ENCODE data around the gene SENP1. TPM values are rescaled to one million over a fixed set of nuclear protein-coding genes. Genes with fewer than 3 reads are reported as not detected.

The SENP1 gene
- total and polyA plus RNA-seq, 11 donors = 2.1 to 13.6 (median 8.6) TPM

DNA sequence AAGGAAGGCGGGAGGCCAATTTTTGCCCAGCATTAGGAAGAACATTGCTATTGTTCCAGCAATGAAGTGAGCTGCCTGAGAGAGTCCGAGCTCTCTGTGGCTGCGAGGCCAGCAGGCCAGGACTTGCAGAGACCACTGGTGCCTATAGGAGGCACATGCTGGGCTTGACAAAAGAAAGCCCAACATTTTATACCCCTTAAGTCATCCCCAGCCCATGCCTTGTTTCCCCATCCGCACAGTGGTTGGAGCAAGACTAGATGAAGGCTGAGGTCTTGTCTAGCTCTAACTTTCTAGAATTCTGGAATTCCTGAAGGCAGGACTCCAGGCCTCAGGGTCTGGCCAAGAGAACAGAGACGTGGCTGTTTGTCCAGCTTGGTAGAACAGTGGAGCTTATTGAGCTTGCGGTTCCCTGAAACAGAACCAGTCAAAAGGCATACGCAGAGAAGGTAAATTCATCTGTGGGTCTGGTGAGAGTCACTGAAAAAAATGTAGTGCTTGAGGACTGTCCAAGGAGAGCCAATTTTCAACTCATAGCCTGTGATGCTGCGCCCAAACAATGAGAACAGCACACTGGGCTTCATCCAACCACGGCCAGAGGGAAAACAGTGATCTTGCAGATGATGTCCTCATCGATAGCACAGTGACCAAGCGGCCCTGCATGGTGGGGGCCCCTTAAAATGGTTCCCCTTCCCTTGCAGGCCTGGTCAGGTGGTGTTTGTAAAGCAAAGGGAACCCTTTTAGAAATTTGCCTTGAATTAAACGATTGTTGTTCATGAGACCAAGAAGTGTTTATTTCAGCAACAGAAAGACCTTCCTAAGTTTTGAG is 74.5 kb downstream of the SENP1 start:
- intact Hi-C loops (cut with DNase I) = no loop called here
- no peak for DNase-seq
- no peak overlapping the region for H3K27ac ChIP-seq
- ATAC-seq = no peak
- no peak overlapping the region for H3K4me3 ChIP-seq
- peaks cover 0 to 9% (median 0%) of the 10 kb centered on the region in 9 donors for H3K27me3 ChIP-seq
- WGBS, 4 donors = 90 to 91% (median 91%) methylated on average over 12 of the region's 12 CpGs
- no peaks in the 10 kb centered on the region for H3K9me3 ChIP-seq
- H3K4me1 ChIP-seq = peaks cover 0 to 12% (median 0%) of the 10 kb centered on the region in 12 donors
- TF ChIP-seq, protein P1, sequence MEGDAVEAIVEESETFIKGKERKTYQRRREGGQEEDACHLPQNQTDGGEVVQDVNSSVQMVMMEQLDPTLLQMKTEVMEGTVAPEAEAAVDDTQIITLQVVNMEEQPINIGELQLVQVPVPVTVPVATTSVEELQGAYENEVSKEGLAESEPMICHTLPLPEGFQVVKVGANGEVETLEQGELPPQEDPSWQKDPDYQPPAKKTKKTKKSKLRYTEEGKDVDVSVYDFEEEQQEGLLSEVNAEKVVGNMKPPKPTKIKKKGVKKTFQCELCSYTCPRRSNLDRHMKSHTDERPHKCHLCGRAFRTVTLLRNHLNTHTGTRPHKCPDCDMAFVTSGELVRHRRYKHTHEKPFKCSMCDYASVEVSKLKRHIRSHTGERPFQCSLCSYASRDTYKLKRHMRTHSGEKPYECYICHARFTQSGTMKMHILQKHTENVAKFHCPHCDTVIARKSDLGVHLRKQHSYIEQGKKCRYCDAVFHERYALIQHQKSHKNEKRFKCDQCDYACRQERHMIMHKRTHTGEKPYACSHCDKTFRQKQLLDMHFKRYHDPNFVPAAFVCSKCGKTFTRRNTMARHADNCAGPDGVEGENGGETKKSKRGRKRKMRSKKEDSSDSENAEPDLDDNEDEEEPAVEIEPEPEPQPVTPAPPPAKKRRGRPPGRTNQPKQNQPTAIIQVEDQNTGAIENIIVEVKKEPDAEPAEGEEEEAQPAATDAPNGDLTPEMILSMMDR (IDR thresholded peaks at IDR 0.05) = no peak
- TF ChIP-seq POLR2A (IDR thresholded peaks at IDR 0.05) = no peak
- no peaks in the 10 kb centered on the region for H3K36me3 ChIP-seq

DNA sequence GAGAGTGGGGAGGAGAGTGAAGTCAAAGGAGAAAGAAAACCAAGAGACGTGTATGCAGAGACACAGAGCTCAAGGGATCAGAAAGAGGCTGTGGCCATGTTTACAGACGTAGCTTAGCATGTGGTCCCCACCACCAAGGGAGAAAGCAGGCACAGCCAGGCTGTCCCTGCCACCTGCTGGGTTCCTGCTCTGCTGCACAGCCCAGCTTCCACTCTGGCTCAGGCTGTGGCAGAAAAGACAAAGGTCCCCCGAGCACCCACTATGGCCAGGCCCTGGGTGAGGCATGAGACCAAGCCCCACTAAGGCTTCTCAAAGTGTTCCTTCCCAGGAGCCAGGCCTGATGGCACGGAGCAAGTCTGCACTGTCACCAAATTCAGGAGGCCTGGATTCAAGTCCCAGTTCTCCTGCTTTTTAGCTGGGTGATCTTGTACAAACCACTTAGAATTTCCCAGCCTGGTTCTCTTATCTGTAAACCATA is 75.7 kb downstream of the SENP1 start:
- H3K4me1 ChIP-seq = peaks cover 0 to 12% (median 0%) of the 10 kb centered on the region in 12 donors
- ATAC-seq (peak in 2 of 4 donors; percentile 13 to 38), DNase-seq (no peak)
- H3K36me3 ChIP-seq = no peaks in the 10 kb centered on the region
- no peaks in the 10 kb centered on the region for H3K9me3 ChIP-seq
- intact Hi-C loops (cut with DNase I) = no loop called here
- no peak for TF ChIP-seq POLR2A (IDR thresholded peaks at IDR 0.05)
- TF ChIP-seq, protein P1 (IDR thresholded peaks at IDR 0.05) = no peak
- H3K27me3 ChIP-seq = peaks cover 0 to 7% (median 0%) of the 10 kb centered on the region in 9 donors
- H3K4me3 ChIP-seq = no peak overlapping the region
- no peak overlapping the region for H3K27ac ChIP-seq
- WGBS, 4 donors = 70 to 74% (median 73%) methylated on average over 4 of the region's 4 CpGs

DNA sequence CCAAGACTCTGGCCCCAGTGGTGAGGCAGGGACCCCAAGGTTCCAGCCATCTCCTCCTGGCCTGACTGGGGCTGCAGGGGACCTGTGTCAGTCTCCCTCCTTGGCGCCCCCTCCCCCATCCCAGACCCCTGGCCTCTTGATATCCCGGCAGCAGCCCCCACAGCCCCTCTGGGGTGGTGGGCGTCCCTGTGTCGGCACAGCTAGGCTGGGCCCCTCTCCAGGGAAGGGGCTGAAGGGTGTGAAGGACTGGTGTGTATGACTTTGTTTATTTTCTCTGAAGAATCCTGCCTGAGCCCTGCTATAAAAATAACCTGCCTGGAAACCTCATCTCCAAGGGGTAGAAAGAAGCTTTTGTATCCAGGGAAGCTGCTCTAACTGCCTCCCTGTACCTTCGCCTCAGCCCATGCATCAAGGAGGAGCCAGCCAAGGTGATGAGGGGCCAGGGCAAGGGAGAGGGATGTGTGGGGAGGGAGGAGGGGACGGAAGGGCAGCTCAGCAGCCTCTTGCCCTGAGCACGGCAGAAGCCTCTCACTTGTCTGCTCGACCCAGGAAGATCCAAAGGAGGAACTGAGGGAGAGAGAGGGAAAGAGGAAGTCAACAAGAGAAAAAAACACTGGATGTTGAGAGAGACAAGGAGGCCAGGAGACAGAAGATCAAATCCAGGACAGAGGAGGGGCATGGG is 76.2 kb downstream of the SENP1 start:
- TF ChIP-seq, protein P1 (IDR thresholded peaks at IDR 0.05) = no peak
- TF ChIP-seq POLR2A (IDR thresholded peaks at IDR 0.05) = no peak
- Histone ChIP-seq H3K27me3 (peaks cover 0 to 8% (median 0%) of the 10 kb centered on the region in 9 donors), H3K9me3 (no peaks in the 10 kb centered on the region), H3K27ac (no peak overlapping the region), H3K4me3 (no peak overlapping the region), H3K36me3 (no peaks in the 10 kb centered on the region), H3K4me1 (peaks cover 0 to 12% (median 0%) of the 10 kb centered on the region in 12 donors)
- 62 to 66% (median 64%) methylated on average over 4 to 8 of the region's 8 CpGs for WGBS, 4 donors
- peak in 1 of 4 donors; percentile 10 for ATAC-seq
- intact Hi-C loops (cut with DNase I) = loop anchor here in 1 of 10 donors (10.0 kb wide), 1 partner anchor 65 kb away; the partner anchor contains the start of gene TMEM106C
- no peak for DNase-seq

All from heart left ventricle (tissue), 16 donors.